Endothelial cell of umbilical vein (primary cell): ENCODE measurements around the gene VIP. TPM values are rescaled to one million over a fixed set of nuclear protein-coding genes. Genes with fewer than 3 reads are reported as not detected.
A peak's percentile ranks its signal among the peaks of the same experiment; 100 is the strongest.

ENCODE experiments used
- BruUV-seq: library from RNA; stranded (reverse); fragments of 400-500 nt; replicated peaks from 2 replicates; lab custom pipeline; 2021; lab: Mats Ljungman, UMichigan
- CTCF ChIA-PET: fragments of 300-600, 350-600 bp; sonication (Branson Sonifier 250); formaldehyde crosslinking; loops from one replicate; lab custom pipeline; 2021; ENCODE audit warnings: antibody characterized with exemption, inconsistent platforms; lab: Charles Lee
- POLR2A ChIA-PET: fragments of 300-600, 350-600 bp; sonication (Branson Sonifier 250); formaldehyde crosslinking; loops from one replicate; lab custom pipeline; 2021; ENCODE audit warnings: antibody characterized with exemption, inconsistent platforms; lab: Charles Lee
- DNase-seq: peaks from one replicate; pipeline ENCODE4 v3.0.0-alpha.2; 2011; ENCODE audit warnings: low read depth, low spot score
- FAIRE-seq: peaks from 2 replicates; lab custom pipeline; 2011; peaks lifted over from hg19 to GRCh38; lab: Jason Lieb, UNC
- H2AFZ ChIP-seq: 2 replicates; pipeline ENCODE4 v1.6.0; 2012; ENCODE audit warnings: low read depth, low read length, control low read depth, inconsistent platforms
- H3K27ac ChIP-seq: 2 replicates; pipeline ENCODE4 v1.5.1; 2011; ENCODE audit warnings: low read depth, mild to moderate bottlenecking, control low read depth, low read length, moderate library complexity; ENCODE audit not compliant: insufficient read depth
- H3K27me3 ChIP-seq, 2 experiments: 2 replicates each; pipeline versions ENCODE4 v1.6.0 to v1.6.1; 2011; ENCODE audit warnings: low read length in 2 of 2, mixed read lengths in 1 of 2; ENCODE audit not compliant: control insufficient read depth in 2 of 2, insufficient read depth in 2 of 2
- H3K36me3 ChIP-seq, 2 experiments: 2 replicates in 1 of 2; 3 replicates in 1 of 2; pipeline ENCODE4 v1.5.1; 2011; ENCODE audit warnings: low read length in 2 of 2, mild to moderate bottlenecking in 1 of 2, moderate library complexity in 1 of 2; ENCODE audit not compliant: control insufficient read depth in 2 of 2, insufficient read depth in 2 of 2; ENCODE audit errors: extremely low read depth in 1 of 2
- H3K4me1 ChIP-seq: 3 replicates; pipeline ENCODE4 v1.5.1; 2011; ENCODE audit warnings: mild to moderate bottlenecking, low read length; ENCODE audit not compliant: control insufficient read depth, insufficient read depth; ENCODE audit errors: extremely low read depth
- H3K4me2 ChIP-seq: 2 replicates; pipeline ENCODE4 v1.6.1; 2011; ENCODE audit warnings: low read length, control low read depth, mixed read lengths; ENCODE audit not compliant: insufficient read depth
- H3K4me3 ChIP-seq, 3 experiments: fragments of 200-600 bp in 1 of 3; sonication (generic), shearing (Covaris generic) in 1 of 3; replicated peaks in 1 of 3; 2 replicates each; pipeline ENCODE4 v1.5.1; 2011 to 2016; ENCODE audit warnings: control low read depth in 3 of 3, low read length in 3 of 3, mild to moderate bottlenecking in 2 of 3, inconsistent platforms in 1 of 3, low read depth in 1 of 3, moderate library complexity in 1 of 3; ENCODE audit not compliant: insufficient read depth in 1 of 3
- H3K79me2 ChIP-seq: 2 replicates; pipeline ENCODE4 v1.6.0; 2012; ENCODE audit warnings: low read length, inconsistent platforms; ENCODE audit not compliant: control insufficient read depth, insufficient read depth
- H3K9ac ChIP-seq: replicated peaks from 2 replicates; pipeline ENCODE3; 2011; ENCODE audit warnings: low read length, control low read depth; ENCODE audit not compliant: insufficient read depth; ENCODE audit errors: extremely low read depth
- H3K9me1 ChIP-seq: replicated peaks from 3 replicates; pipeline ENCODE4 v1.6.0; 2011; ENCODE audit warnings: mild to moderate bottlenecking, low read length; ENCODE audit not compliant: control insufficient read depth, insufficient read depth; ENCODE audit errors: extremely low read depth
- H3K9me3 ChIP-seq: replicated peaks from 2 replicates; pipeline ENCODE4 v1.5.1; 2012; ENCODE audit warnings: low read length, inconsistent platforms; ENCODE audit not compliant: control insufficient read depth, insufficient read depth
- H4K20me1 ChIP-seq: replicated peaks from 2 replicates; pipeline ENCODE3; 2011; ENCODE audit warnings: mild to moderate bottlenecking, low read length; ENCODE audit not compliant: control insufficient read depth, insufficient read depth; ENCODE audit errors: extremely low read depth
- EZH2 ChIP-seq: IDR thresholded peaks from 2 replicates; pipeline ENCODE4 v1.6.1; 2012; ENCODE audit warnings: borderline replicate concordance, low read depth, mild to moderate bottlenecking, moderate library complexity, low read length, inconsistent platforms; ENCODE audit not compliant: severe bottlenecking
- GATA2 ChIP-seq: IDR thresholded peaks from 2 replicates; pipeline ENCODE4 v1.7.0; 2011; ENCODE audit warnings: low read depth, mild to moderate bottlenecking, moderate library complexity, mixed read lengths, low read length; ENCODE audit not compliant: insufficient read length, insufficient read depth
- JUN ChIP-seq: IDR thresholded peaks from 2 replicates; pipeline ENCODE4 v1.6.1; 2011; ENCODE audit warnings: borderline replicate concordance, low read depth; ENCODE audit not compliant: insufficient read length, insufficient read depth
- MYC ChIP-seq: IDR thresholded peaks from one replicate; pipeline ENCODE4 v1.6.1; 2011; ENCODE audit warnings: mild to moderate bottlenecking, low read depth, low read length
- POLR2A ChIP-seq: IDR thresholded peaks from 2 replicates; pipeline ENCODE4 v1.6.1; 2012; ENCODE audit warnings: low read depth, mild to moderate bottlenecking, control low read depth, low read length
- POLR2AphosphoS5 ChIP-seq: IDR thresholded peaks from 2 replicates; pipeline ENCODE4 v1.6.1; 2012; ENCODE audit warnings: low read depth, mild to moderate bottlenecking, control low read depth, low read length, moderate library complexity; ENCODE audit not compliant: insufficient read depth
- dilution Hi-C: fragments of 300-500 bp; cut with MboI; formaldehyde crosslinking; loops from one replicate; pipeline ENCODE4 v1.15.0; 2019; ENCODE audit warnings: low sequenced_read_pairs; ENCODE audit not compliant: extremely low pct_ligation_motif_present
- intact Hi-C: fragments of 100-400 bp; cut with micrococcal nuclease; formaldehyde crosslinking; loops from one replicate; pipeline ENCODE4 v1.10.0; 2022
- polyA plus RNA-seq, 4 experiments: library from polyadenylated mRNA; depleted of rRNA in 3 of 4; stranded (reverse) in 3 of 4; unstranded in 1 of 4; fragments of >200 nt; gene quantifications; 2 replicates each; pipeline versions ENCODE4 v1.2.1 to v1.2.3, GENCODE V29; 2011 to 2012; ENCODE audit warnings: missing spikeins in 1 of 4
- total RNA-seq: library from RNA; stranded (reverse); gene quantifications from 2 replicates; pipeline ENCODE4 v1.2.3, GENCODE V29; 2021
- TF ChIP-seq, protein P1 (sequence below): IDR thresholded peaks from 2 replicates; pipeline ENCODE4 v1.6.1; 2011; ENCODE audit not compliant: insufficient read depth, insufficient read length
- TF ChIP-seq, protein P2 (sequence below), 2 donors: IDR thresholded peaks; 1 replicate in 1 of 2; 2 replicates in 1 of 2; pipeline ENCODE4 v1.5.1; 2011; ENCODE audit warnings: low read length in 2 of 2, mild to moderate bottlenecking in 2 of 2, moderate library complexity in 2 of 2, control low read depth in 1 of 2, inconsistent platforms in 1 of 2, low read depth in 1 of 2; ENCODE audit not compliant: insufficient read depth in 1 of 2; ENCODE audit errors: extremely low read depth in 1 of 2

Gene VIP
- total and polyA plus RNA-seq, 2 donors (not counting 3 experiments of a cell fraction or from before 2014, with no cell fraction given), result 0.70 to 2.0 TPM

DNA sequence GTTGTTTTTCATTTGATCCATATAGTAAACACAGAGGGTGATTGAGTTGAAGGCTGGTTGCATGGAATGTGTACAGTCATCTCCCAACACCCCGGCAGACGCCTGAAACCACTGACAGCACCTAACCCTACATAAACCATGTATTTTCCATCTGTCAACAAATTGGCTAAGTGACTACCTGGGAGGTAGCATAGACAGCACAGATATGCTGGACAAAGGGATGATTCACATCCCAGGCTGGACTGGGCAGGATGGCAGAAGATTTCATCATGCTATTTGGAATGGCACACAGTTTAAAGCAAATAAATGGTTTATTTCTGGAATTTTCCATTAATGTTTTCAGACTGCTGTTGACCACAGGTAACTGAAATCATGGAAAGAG is 4.4 kb upstream of the VIP start:
- intact Hi-C loops, result no loop called here
- H3K27me3 ChIP-seq, result peaks cover 0 to 2% of the 10 kb centered on the region in 2 experiments
- no peaks in the 10 kb centered on the region for H3K9me3 ChIP-seq
- peaks cover 2% of the 10 kb centered on the region for H4K20me1 ChIP-seq
- no peak overlapping the region for H3K4me2 ChIP-seq
- H3K36me3 ChIP-seq, result no peaks in the 10 kb centered on the region
- ChIA-PET CTCF (interaction anchor here (1.3 kb wide), 1 partner anchor 208 kb away, joined by 6 read pairs; no protein-coding TSS in a partner anchor), POLR2A (no interaction called here)
- H3K79me2 ChIP-seq, result no peaks in the 10 kb centered on the region
- TF ChIP-seq GATA2, result no peak
- no peak for TF ChIP-seq JUN
- no peak for TF ChIP-seq POLR2AphosphoS5
- no peak for TF ChIP-seq MYC
- TF ChIP-seq, protein P1, sequence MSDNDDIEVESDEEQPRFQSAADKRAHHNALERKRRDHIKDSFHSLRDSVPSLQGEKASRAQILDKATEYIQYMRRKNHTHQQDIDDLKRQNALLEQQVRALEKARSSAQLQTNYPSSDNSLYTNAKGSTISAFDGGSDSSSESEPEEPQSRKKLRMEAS, result no peak
- no peak for TF ChIP-seq EZH2
- dilution Hi-C loops, result no loop called here
- H3K9me1 ChIP-seq, result no peaks in the 10 kb centered on the region
- FAIRE-seq (peak; percentile 31), DNase-seq (no peak)
- no peak overlapping the region for H3K27ac ChIP-seq
- no peaks in the 10 kb centered on the region for H3K4me1 ChIP-seq
- H3K4me3 ChIP-seq, result no peak overlapping the region
- no peak overlapping the region for H2AFZ ChIP-seq
- no TSS peak for BruUV-seq
- H3K9ac ChIP-seq, result no peak overlapping the region

DNA sequence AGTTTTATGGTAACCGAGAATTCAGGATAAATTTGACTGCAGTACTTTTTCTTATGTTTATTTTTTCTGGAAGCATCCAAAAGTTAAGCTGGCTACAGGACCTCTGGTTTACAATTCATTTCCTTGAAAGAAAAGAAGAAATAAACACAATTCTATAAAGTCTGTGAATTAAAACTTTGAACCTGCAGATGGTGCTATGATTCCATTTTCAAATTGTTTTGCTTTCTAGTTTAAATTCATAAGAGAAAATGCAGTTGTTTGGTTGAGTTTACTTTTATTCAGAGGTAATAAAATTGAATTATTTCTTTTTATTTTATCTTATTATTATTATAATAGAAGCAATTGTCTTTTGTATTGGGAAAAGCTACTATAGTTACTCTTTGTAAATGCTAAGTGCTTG is 1.8 kb upstream of the VIP start:
- H3K4me2 ChIP-seq, result no peak overlapping the region
- BruUV-seq, result no TSS peak
- no peak overlapping the region for H3K27ac ChIP-seq
- FAIRE-seq (peak; percentile 82), DNase-seq (peak; percentile 47)
- no peaks in the 10 kb centered on the region for H3K36me3 ChIP-seq
- dilution Hi-C loops (no loop called here), intact Hi-C loops (no loop called here)
- H2AFZ ChIP-seq, result no peak overlapping the region
- H3K9ac ChIP-seq, result no peak overlapping the region
- TF ChIP-seq POLR2A, result no peak
- TF ChIP-seq, protein P2, sequence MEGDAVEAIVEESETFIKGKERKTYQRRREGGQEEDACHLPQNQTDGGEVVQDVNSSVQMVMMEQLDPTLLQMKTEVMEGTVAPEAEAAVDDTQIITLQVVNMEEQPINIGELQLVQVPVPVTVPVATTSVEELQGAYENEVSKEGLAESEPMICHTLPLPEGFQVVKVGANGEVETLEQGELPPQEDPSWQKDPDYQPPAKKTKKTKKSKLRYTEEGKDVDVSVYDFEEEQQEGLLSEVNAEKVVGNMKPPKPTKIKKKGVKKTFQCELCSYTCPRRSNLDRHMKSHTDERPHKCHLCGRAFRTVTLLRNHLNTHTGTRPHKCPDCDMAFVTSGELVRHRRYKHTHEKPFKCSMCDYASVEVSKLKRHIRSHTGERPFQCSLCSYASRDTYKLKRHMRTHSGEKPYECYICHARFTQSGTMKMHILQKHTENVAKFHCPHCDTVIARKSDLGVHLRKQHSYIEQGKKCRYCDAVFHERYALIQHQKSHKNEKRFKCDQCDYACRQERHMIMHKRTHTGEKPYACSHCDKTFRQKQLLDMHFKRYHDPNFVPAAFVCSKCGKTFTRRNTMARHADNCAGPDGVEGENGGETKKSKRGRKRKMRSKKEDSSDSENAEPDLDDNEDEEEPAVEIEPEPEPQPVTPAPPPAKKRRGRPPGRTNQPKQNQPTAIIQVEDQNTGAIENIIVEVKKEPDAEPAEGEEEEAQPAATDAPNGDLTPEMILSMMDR (IDR thresholded peaks at IDR 0.05; ENCODE audit: extremely low read depth in 1 of 2, insufficient read depth in 1 of 2, low read depth in 1 of 2, low read length in 2 of 2), result peak in 1 of 2 donors; percentile 5
- ChIA-PET POLR2A (no interaction called here), CTCF (interaction anchor here (0.7 to 7.7 kb wide), 17 partner anchors 9 to 273 kb away, joined by 3 to 103 read pairs (median 4); no protein-coding TSS in a partner anchor)
- no peaks in the 10 kb centered on the region for H3K79me2 ChIP-seq
- peaks cover 2% of the 10 kb centered on the region for H4K20me1 ChIP-seq
- no peaks in the 10 kb centered on the region for H3K4me1 ChIP-seq
- H3K9me3 ChIP-seq, result no peaks in the 10 kb centered on the region
- peaks cover 0 to 2% of the 10 kb centered on the region in 2 experiments for H3K27me3 ChIP-seq
- no peak overlapping the region for H3K4me3 ChIP-seq
- no peaks in the 10 kb centered on the region for H3K9me1 ChIP-seq
